ENCODE results near the gene IDH3A.

IDH3A gene

DNA sequence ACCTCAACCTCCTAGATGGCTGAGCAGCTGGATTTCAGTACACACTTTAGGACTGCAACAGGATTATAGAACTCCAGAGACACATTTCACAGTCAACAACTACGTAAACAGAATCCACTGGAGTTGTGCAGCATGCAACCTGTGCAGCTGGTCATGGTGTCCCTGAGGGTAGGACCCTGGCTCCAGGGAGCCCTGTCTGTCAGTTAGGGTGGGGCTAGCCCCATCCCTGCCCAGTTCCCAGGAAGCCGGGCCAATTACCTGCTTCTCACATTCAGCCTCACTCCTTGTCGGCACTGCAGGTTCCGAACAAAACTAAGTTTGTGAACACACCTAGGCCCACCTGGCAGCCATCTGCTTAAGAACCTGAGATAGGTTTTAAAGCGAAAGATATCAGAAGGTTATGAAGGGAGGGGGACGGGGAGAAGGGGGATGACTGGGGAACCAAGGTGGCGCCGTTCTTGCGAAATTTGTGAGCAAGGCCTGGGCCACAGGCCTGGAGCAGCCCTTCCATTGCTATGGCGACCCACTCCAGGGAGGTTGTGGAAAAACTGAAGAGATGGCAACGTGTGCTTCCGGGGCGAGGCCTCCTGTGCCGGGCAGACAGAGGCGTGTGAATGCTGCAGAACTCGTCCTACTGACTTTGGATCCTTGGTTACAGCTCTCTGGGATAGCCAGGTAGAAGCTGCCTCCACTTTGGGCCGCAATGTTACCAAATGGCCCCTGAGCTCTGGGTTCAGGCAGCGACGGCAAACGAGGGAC is 59.9 kb downstream of the IDH3A start:
- H3K14ac ChIP-seq (ENCODE audit: low read length): no peak overlapping the region
- no peak overlapping the region for H2BK12ac ChIP-seq (ENCODE audit: low read length)
- H2AFZ ChIP-seq (ENCODE audit: low read length): no peak overlapping the region
- peak overlapping the region; percentile 3 for H3K18ac ChIP-seq (ENCODE audit: low read length)
- H3K9ac ChIP-seq (ENCODE audit: low read depth, low read length, poor library complexity): peak overlapping the region; percentile 53
- no peak overlapping the region for H4K8ac ChIP-seq (ENCODE audit: low read depth, low read length)
- peaks cover 0 to 12% (median 0%) of the 10 kb centered on the region in 3 experiments for H3K27me3 ChIP-seq (ENCODE audit: control insufficient read depth in 3 of 3, insufficient read depth in 3 of 3, low read depth in 1 of 3, low read length in 3 of 3)
- no peak for DNase-seq (ENCODE audit: low spot score)
- H3K4me3 ChIP-seq (ENCODE audit: low read length in 2 of 2): no peak overlapping the region
- H3K23ac ChIP-seq (ENCODE audit: low read depth, low read length, poor library complexity): no peak overlapping the region
- H3K4me2 ChIP-seq (ENCODE audit: insufficient read depth, low read length, poor library complexity, severe bottlenecking): no peak overlapping the region
- H3K79me1 ChIP-seq (ENCODE audit: low read depth, low read length): no peaks in the 10 kb centered on the region
- no peak overlapping the region for H2BK5ac ChIP-seq (ENCODE audit: low read length)
- H3K4ac ChIP-seq (ENCODE audit: low read length): no peak overlapping the region
- WGBS, 2 donors (ENCODE audit: extremely low coverage in 2 of 2, insufficient read length in 2 of 2, insufficient replicate concordance in 1 of 2): no CpG with 5 or more reads among the region's 20 CpGs
- H3K27ac ChIP-seq (replicated peaks; ENCODE audit: low read length): no peak overlapping the region
- H4K91ac ChIP-seq (ENCODE audit: low read depth, low read length, poor library complexity): no peak overlapping the region
- H3K4me1 ChIP-seq (ENCODE audit: control insufficient read depth in 2 of 2, insufficient read depth in 1 of 2, low read depth in 1 of 2, low read length in 2 of 2): peaks cover 5 to 12% of the 10 kb centered on the region in 2 donors
- no peak overlapping the region for H2BK15ac ChIP-seq (ENCODE audit: low read length)
- H2BK120ac ChIP-seq (ENCODE audit: low read depth, low read length): no peak overlapping the region
- H3K36me3 ChIP-seq (replicated peaks in 1 of 2; ENCODE audit: control insufficient read depth in 2 of 2, insufficient read depth in 2 of 2, low read length in 2 of 2): no peaks in the 10 kb centered on the region
- H2AK5ac ChIP-seq (ENCODE audit: low read depth, low read length): no peak overlapping the region
- no peaks in the 10 kb centered on the region for H3K9me3 ChIP-seq (replicated peaks in 1 of 2; ENCODE audit: control insufficient read depth in 2 of 2, insufficient read depth in 1 of 2, low read depth in 1 of 2, low read length in 2 of 2)

DNA sequence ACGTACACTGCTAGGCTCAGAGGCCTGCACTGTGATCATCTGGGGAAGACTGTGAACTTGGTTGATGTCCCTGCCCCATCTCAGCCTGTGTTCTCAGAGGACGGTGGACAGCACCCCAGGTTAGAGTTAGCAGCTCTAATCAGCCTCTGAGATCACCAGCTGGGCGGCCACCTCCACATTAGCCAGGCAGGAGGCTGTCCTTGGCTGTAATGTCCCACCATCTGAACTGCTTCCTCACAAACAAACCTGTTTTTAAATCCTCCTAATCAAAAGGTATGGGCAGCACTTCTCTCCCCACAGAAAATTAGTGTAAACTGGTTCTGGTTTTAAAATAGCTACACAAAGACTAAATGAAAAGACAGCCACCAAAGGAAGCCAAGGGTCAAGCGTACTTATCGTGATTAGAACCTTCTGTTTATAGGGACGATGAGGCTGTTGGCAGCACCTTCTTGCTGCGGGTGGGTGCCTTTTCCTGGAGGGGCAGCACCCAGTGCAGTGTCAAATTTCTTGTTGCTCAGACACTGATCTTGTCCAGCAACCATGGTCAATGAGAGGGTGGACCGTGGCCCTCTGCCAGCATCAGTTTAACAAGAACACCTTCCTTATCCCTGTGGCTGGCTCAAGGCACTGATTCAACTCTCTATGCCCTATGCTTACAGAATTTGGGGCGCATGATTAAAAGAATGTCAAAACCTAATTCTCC is 60.6 kb downstream of the IDH3A start:
- Histone ChIP-seq H3K36me3 (replicated peaks in 1 of 2; ENCODE audit: control insufficient read depth in 2 of 2, insufficient read depth in 2 of 2, low read length in 2 of 2) (no peaks in the 10 kb centered on the region), H3K18ac (ENCODE audit: low read length) (peak overlapping the region; percentile 3), H2BK15ac (ENCODE audit: low read length) (no peak overlapping the region), H2BK12ac (ENCODE audit: low read length) (no peak overlapping the region), H3K79me1 (ENCODE audit: low read depth, low read length) (no peaks in the 10 kb centered on the region), H2AK5ac (ENCODE audit: low read depth, low read length) (no peak overlapping the region), H4K8ac (ENCODE audit: low read depth, low read length) (no peak overlapping the region), H3K23ac (ENCODE audit: low read depth, low read length, poor library complexity) (no peak overlapping the region), H3K4me1 (ENCODE audit: control insufficient read depth in 2 of 2, insufficient read depth in 1 of 2, low read depth in 1 of 2, low read length in 2 of 2) (peaks cover 5 to 12% of the 10 kb centered on the region in 2 donors), H3K27me3 (ENCODE audit: control insufficient read depth in 3 of 3, insufficient read depth in 3 of 3, low read depth in 1 of 3, low read length in 3 of 3) (peaks cover 0 to 10% (median 0%) of the 10 kb centered on the region in 3 experiments), H3K9me3 (replicated peaks in 1 of 2; ENCODE audit: control insufficient read depth in 2 of 2, insufficient read depth in 1 of 2, low read depth in 1 of 2, low read length in 2 of 2) (no peaks in the 10 kb centered on the region), H3K4me2 (ENCODE audit: insufficient read depth, low read length, poor library complexity, severe bottlenecking) (no peak overlapping the region), H4K91ac (ENCODE audit: low read depth, low read length, poor library complexity) (no peak overlapping the region), H3K4ac (ENCODE audit: low read length) (no peak overlapping the region), H2AFZ (ENCODE audit: low read length) (no peak overlapping the region), H3K9ac (ENCODE audit: low read depth, low read length, poor library complexity) (peak overlapping the region; percentile 53), H2BK5ac (ENCODE audit: low read length) (no peak overlapping the region), H2BK120ac (ENCODE audit: low read depth, low read length) (no peak overlapping the region), H3K4me3 (ENCODE audit: low read length in 2 of 2) (no peak overlapping the region), H3K14ac (ENCODE audit: low read length) (no peak overlapping the region), H3K27ac (replicated peaks; ENCODE audit: low read length) (no peak overlapping the region)
- no peak for DNase-seq (ENCODE audit: low spot score)
- WGBS, 2 donors (ENCODE audit: extremely low coverage in 2 of 2, insufficient read length in 2 of 2, insufficient replicate concordance in 1 of 2): no CpG with 5 or more reads among the region's 9 CpGs

DNA sequence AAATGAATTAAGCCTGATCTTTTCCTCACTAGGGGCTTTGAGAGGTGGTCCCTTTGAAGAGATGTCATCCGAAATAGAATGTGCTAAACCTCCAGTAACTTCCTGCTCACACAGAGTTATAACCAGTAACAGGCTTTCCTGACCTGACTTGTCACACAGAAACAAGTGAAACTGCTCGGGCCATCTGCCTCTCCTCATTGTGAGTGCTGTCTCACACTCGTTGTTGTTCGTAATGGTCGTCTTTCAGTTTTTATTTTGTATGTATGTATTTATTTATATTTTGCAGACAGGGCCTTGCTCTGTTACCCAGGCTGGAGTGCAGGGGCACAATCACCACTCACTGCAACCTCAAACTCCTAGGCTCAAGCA is 61.2 kb downstream of the IDH3A start:
- Histone ChIP-seq H3K4me1 (ENCODE audit: control insufficient read depth in 2 of 2, insufficient read depth in 1 of 2, low read depth in 1 of 2, low read length in 2 of 2) (peaks cover 2 to 12% of the 10 kb centered on the region in 2 donors), H3K27ac (replicated peaks; ENCODE audit: low read length) (no peak overlapping the region), H3K36me3 (replicated peaks in 1 of 2; ENCODE audit: control insufficient read depth in 2 of 2, insufficient read depth in 2 of 2, low read length in 2 of 2) (no peaks in the 10 kb centered on the region), H4K8ac (ENCODE audit: low read depth, low read length) (no peak overlapping the region), H3K23ac (ENCODE audit: low read depth, low read length, poor library complexity) (no peak overlapping the region), H2BK5ac (ENCODE audit: low read length) (no peak overlapping the region), H2BK120ac (ENCODE audit: low read depth, low read length) (no peak overlapping the region), H3K27me3 (ENCODE audit: control insufficient read depth in 3 of 3, insufficient read depth in 3 of 3, low read depth in 1 of 3, low read length in 3 of 3) (peaks cover 0 to 10% (median 0%) of the 10 kb centered on the region in 3 experiments), H3K4ac (ENCODE audit: low read length) (no peak overlapping the region), H3K18ac (ENCODE audit: low read length) (no peak overlapping the region), H3K9ac (ENCODE audit: low read depth, low read length, poor library complexity) (no peak overlapping the region), H2BK12ac (ENCODE audit: low read length) (no peak overlapping the region), H2BK15ac (ENCODE audit: low read length) (no peak overlapping the region), H3K9me3 (replicated peaks in 1 of 2; ENCODE audit: control insufficient read depth in 2 of 2, insufficient read depth in 1 of 2, low read depth in 1 of 2, low read length in 2 of 2) (no peaks in the 10 kb centered on the region), H3K4me2 (ENCODE audit: insufficient read depth, low read length, poor library complexity, severe bottlenecking) (no peak overlapping the region), H2AFZ (ENCODE audit: low read length) (no peak overlapping the region), H3K4me3 (ENCODE audit: low read length in 2 of 2) (no peak overlapping the region), H3K14ac (ENCODE audit: low read length) (no peak overlapping the region), H2AK5ac (ENCODE audit: low read depth, low read length) (no peak overlapping the region), H3K79me1 (ENCODE audit: low read depth, low read length) (no peaks in the 10 kb centered on the region), H4K91ac (ENCODE audit: low read depth, low read length, poor library complexity) (no peak overlapping the region)
- no peak for DNase-seq (ENCODE audit: low spot score)
- no CpG with 5 or more reads among the region's 5 CpGs for WGBS, 2 donors (ENCODE audit: extremely low coverage in 2 of 2, insufficient read length in 2 of 2, insufficient replicate concordance in 1 of 2)

DNA sequence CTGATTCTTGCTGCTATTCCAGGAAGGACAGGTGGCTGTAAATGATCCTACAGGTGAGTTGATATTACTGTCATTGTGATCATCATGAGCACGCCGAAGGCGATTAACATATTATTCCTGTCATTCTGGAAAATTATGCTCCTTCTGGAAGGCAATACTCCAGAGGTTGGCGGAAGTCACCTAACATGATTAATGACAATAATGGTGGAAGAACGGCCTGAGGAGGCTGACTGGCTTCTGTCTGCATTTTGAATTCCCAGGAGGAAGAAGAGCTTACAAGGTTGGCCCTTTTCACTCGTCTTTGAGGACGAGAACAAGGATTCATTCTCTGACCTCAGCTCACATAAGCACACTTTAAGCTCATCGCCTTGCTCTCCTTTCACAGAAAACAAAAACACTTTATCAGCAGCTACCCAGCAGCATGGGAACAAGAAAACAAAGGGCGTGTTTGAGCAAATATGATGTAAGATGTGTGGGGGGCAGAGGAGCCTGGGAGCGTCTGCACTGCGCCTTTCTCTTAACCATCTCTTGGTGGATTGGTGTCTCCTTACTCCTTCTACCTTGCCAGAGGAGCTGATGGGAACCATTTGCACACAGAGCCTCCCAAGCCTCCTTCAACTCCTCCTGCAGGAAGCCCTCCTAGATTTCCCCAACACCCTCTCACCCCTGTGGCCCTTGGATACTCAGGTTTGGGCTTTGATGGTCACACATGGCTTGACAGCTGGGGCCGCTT is 62.2 kb downstream of the IDH3A start:
- H3K27ac ChIP-seq (replicated peaks; ENCODE audit: low read length): no peak overlapping the region
- no peak overlapping the region for H2BK15ac ChIP-seq (ENCODE audit: low read length)
- no peak overlapping the region for H2BK120ac ChIP-seq (ENCODE audit: low read depth, low read length)
- H4K8ac ChIP-seq (ENCODE audit: low read depth, low read length): no peak overlapping the region
- no peak overlapping the region for H3K4ac ChIP-seq (ENCODE audit: low read length)
- no peak overlapping the region for H2BK12ac ChIP-seq (ENCODE audit: low read length)
- peaks cover 0 to 10% (median 0%) of the 10 kb centered on the region in 3 experiments for H3K27me3 ChIP-seq (ENCODE audit: control insufficient read depth in 3 of 3, insufficient read depth in 3 of 3, low read depth in 1 of 3, low read length in 3 of 3)
- no peak overlapping the region for H3K4me3 ChIP-seq (ENCODE audit: low read length in 2 of 2)
- no peaks in the 10 kb centered on the region for H3K9me3 ChIP-seq (replicated peaks in 1 of 2; ENCODE audit: control insufficient read depth in 2 of 2, insufficient read depth in 1 of 2, low read depth in 1 of 2, low read length in 2 of 2)
- no peak for DNase-seq (ENCODE audit: low spot score)
- no peak overlapping the region for H3K14ac ChIP-seq (ENCODE audit: low read length)
- no peak overlapping the region for H3K23ac ChIP-seq (ENCODE audit: low read depth, low read length, poor library complexity)
- H3K79me1 ChIP-seq (ENCODE audit: low read depth, low read length): no peaks in the 10 kb centered on the region
- no peak overlapping the region for H3K18ac ChIP-seq (ENCODE audit: low read length)
- no peak overlapping the region for H3K9ac ChIP-seq (ENCODE audit: low read depth, low read length, poor library complexity)
- no peak overlapping the region for H2AK5ac ChIP-seq (ENCODE audit: low read depth, low read length)
- no peak overlapping the region for H2AFZ ChIP-seq (ENCODE audit: low read length)
- no peaks in the 10 kb centered on the region for H3K36me3 ChIP-seq (replicated peaks in 1 of 2; ENCODE audit: control insufficient read depth in 2 of 2, insufficient read depth in 2 of 2, low read length in 2 of 2)
- H3K4me1 ChIP-seq (ENCODE audit: control insufficient read depth in 2 of 2, insufficient read depth in 1 of 2, low read depth in 1 of 2, low read length in 2 of 2): peaks cover under 1 to 8% of the 10 kb centered on the region in 2 donors
- WGBS, 2 donors (ENCODE audit: extremely low coverage in 2 of 2, insufficient read length in 2 of 2, insufficient replicate concordance in 1 of 2): no CpG with 5 or more reads among the region's 12 CpGs
- no peak overlapping the region for H2BK5ac ChIP-seq (ENCODE audit: low read length)
- no peak overlapping the region for H3K4me2 ChIP-seq (ENCODE audit: insufficient read depth, low read length, poor library complexity, severe bottlenecking)
- H4K91ac ChIP-seq (ENCODE audit: low read depth, low read length, poor library complexity): no peak overlapping the region

Measured in neuronal stem cell (in vitro differentiated cells).